Gastroesophageal sphincter (tissue), 4 donors: ENCODE measurements around the gene ERCC1. TPM values are rescaled to one million over a fixed set of nuclear protein-coding genes. Genes with fewer than 3 reads are reported as not detected.
A peak's percentile ranks its signal among the peaks of the same experiment; 100 is the strongest.

Source experiments
- ATAC-seq: fragments of 150-250 bp; one replicate; pipeline ENCODE4 v1.9.1; 2016; ENCODE audit warnings: mild to moderate bottlenecking, moderate library complexity
- H3K27ac ChIP-seq, 4 donors: fragments of 200-600 bp; sonication (generic) in 3 of 4; 1 replicate in 3 of 4; 2 replicates in 1 of 4; pipeline ENCODE4 v1.5.1; 2016 to 2019
- H3K27me3 ChIP-seq: fragments of 200-600 bp; sonication (generic); one replicate; pipeline ENCODE4 v1.5.1; 2019
- H3K36me3 ChIP-seq, 2 donors: fragments of 200-600 bp; sonication (generic); one replicate each; pipeline ENCODE4 v1.5.1; 2019; ENCODE audit warnings: control low read depth in 1 of 2
- H3K4me1 ChIP-seq, 3 donors: fragments of 200-600 bp; sonication (generic); 1 replicate in 2 of 3; 2 replicates in 1 of 3; pipeline ENCODE4 v1.5.1; 2016 to 2019; ENCODE audit warnings: control low read depth in 2 of 3
- H3K4me3 ChIP-seq, 2 donors: fragments of 200-600 bp; sonication (generic); one replicate each; pipeline ENCODE4 v1.5.1; 2019; ENCODE audit warnings: mild to moderate bottlenecking in 1 of 2, moderate library complexity in 1 of 2
- H3K9me3 ChIP-seq, 3 donors: fragments of 200-600 bp; sonication (generic); one replicate each; pipeline ENCODE4 v1.5.1; 2017 to 2019; ENCODE audit warnings: control low read depth in 2 of 3
- CTCF ChIP-seq, 4 experiments: fragments of 200-600 bp in 2 of 4; fragments of 450-650 bp in 2 of 4; sonication (generic) in 1 of 4; IDR thresholded peaks; one replicate each; pipeline ENCODE4 v1.5.1; 2017 to 2019; ENCODE audit warnings: antibody characterized with exemption in 4 of 4, mild to moderate bottlenecking in 2 of 4, moderate library complexity in 2 of 4
- EP300 ChIP-seq: sonication (generic); formaldehyde crosslinking; IDR thresholded peaks from one replicate; pipeline ENCODE4 v1.6.1; 2017; ENCODE audit warnings: antibody characterized with exemption, mild to moderate bottlenecking
- POLR2A ChIP-seq, 2 donors: fragments of 450-650 bp; IDR thresholded peaks; one replicate each; pipeline ENCODE4 v1.6.1; 2017; ENCODE audit warnings: antibody characterized with exemption in 2 of 2, mild to moderate bottlenecking in 2 of 2, moderate library complexity in 1 of 2
- POLR2AphosphoS5 ChIP-seq: sonication (generic); formaldehyde crosslinking; IDR thresholded peaks from one replicate; pipeline ENCODE4 v1.6.1; 2017; ENCODE audit warnings: antibody characterized with exemption
- WGBS, 2 donors: methylation state at CpG; one replicate each; pipeline ENCODE4 v1.1.5; 2018; ENCODE audit warnings: low coverage in 1 of 2; 5-methylcytosine and 5-hydroxymethylcytosine counted together
- total RNA-seq, 4 donors: library from RNA; depleted of rRNA; stranded (reverse); fragments of >200 nt; gene quantifications; one replicate each; pipeline ENCODE4 v1.1.0, GENCODE V29; 2016

Gene ERCC1
- total RNA-seq, 4 donors from 2014 or later: 52.7 to 84.6 (median 68.4) TPM

- Histone ChIP-seq H3K36me3 (no peaks in the 10 kb centered on the region), H3K27ac (peak overlapping the region in 2 of 4 donors; percentile 14 to 86), H3K9me3 (no peaks in the 10 kb centered on the region), H3K27me3 (no peaks in the 10 kb centered on the region), H3K4me1 (peaks cover 3 to 50% (median 17%) of the 10 kb centered on the region in 3 donors), H3K4me3 (no peak overlapping the region)
- TF ChIP-seq POLR2A (IDR thresholded peaks at IDR 0.05) (no peak), POLR2AphosphoS5 (no peak), EP300 (no peak), CTCF (IDR thresholded peaks at IDR 0.05) (no peak)
- WGBS, 2 donors: 48 to 70% methylated on average over 4 of the region's 7 CpGs
- ATAC-seq: no peak
Observed at GRCh38 chr19:45448887-45449299, 25.2 kb upstream of the ERCC1 start.

GRCh38 chr19:45448425-45448756 lies 24.7 kb upstream of the ERCC1 start:
- H3K27ac ChIP-seq: peak overlapping the region in 1 of 4 donors; percentile 86
- H3K36me3 ChIP-seq: no peaks in the 10 kb centered on the region
- no peak for TF ChIP-seq POLR2A (IDR thresholded peaks at IDR 0.05)
- no peak for TF ChIP-seq EP300
- TF ChIP-seq POLR2AphosphoS5: no peak
- no peak for TF ChIP-seq CTCF (IDR thresholded peaks at IDR 0.05)
- H3K4me1 ChIP-seq: peaks cover 3 to 54% (median 17%) of the 10 kb centered on the region in 3 donors
- H3K9me3 ChIP-seq: no peaks in the 10 kb centered on the region
- H3K27me3 ChIP-seq: no peaks in the 10 kb centered on the region
- H3K4me3 ChIP-seq: no peak overlapping the region
- 78 to 94% methylated on average over 2 to 3 of the region's 3 CpGs for WGBS, 2 donors
- ATAC-seq: no peak

- H3K27me3 ChIP-seq: no peaks in the 10 kb centered on the region
- H3K4me1 ChIP-seq: peaks cover 3 to 63% (median 21%) of the 10 kb centered on the region in 3 donors
- H3K36me3 ChIP-seq: no peaks in the 10 kb centered on the region
- 67% methylated on average over 7 of the region's 7 CpGs; no CpG with 5 or more reads in 1 of the 2 donors for WGBS, 2 donors
- H3K4me3 ChIP-seq: no peak overlapping the region
- H3K27ac ChIP-seq: peak overlapping the region in 3 of 4 donors; percentile 35 to 51 (median 37)
- no peak for ATAC-seq
- no peak for TF ChIP-seq POLR2AphosphoS5
- TF ChIP-seq EP300: no peak
- no peak for TF ChIP-seq CTCF (IDR thresholded peaks at IDR 0.05)
- no peak for TF ChIP-seq POLR2A (IDR thresholded peaks at IDR 0.05)
- no peaks in the 10 kb centered on the region for H3K9me3 ChIP-seq
Observed at GRCh38 chr19:45446944-45447343, 23.2 kb upstream of the ERCC1 start.

GRCh38 chr19:45446295-45446694 lies 22.6 kb upstream of the ERCC1 start:
- H3K4me1 ChIP-seq: peaks cover 3 to 58% (median 21%) of the 10 kb centered on the region in 3 donors
- no peaks in the 10 kb centered on the region for H3K9me3 ChIP-seq
- no peaks in the 10 kb centered on the region for H3K36me3 ChIP-seq
- H3K27me3 ChIP-seq: no peaks in the 10 kb centered on the region
- no peak for ATAC-seq
- WGBS, 2 donors: 76 to 100% methylated on average over 1 to 3 of the region's 6 CpGs
- peak overlapping the region in 3 of 4 donors; percentile 35 to 51 (median 37) for H3K27ac ChIP-seq
- H3K4me3 ChIP-seq: no peak overlapping the region
- no peak for TF ChIP-seq POLR2A (IDR thresholded peaks at IDR 0.05)
- peak in 2 of 4 experiments; percentile 4 to 29 for TF ChIP-seq CTCF (IDR thresholded peaks at IDR 0.05)
- no peak for TF ChIP-seq POLR2AphosphoS5

GRCh38 chr19:45445139-45445538 lies 21.4 kb upstream of the ERCC1 start:
- peak overlapping the region in 3 of 4 donors; percentile 87 to 99 (median 91) for H3K27ac ChIP-seq
- 94% methylated on average over 3 of the region's 4 CpGs; no CpG with 5 or more reads in 1 of the 2 donors for WGBS, 2 donors
- ATAC-seq: no peak
- no peaks in the 10 kb centered on the region for H3K27me3 ChIP-seq
- no peak overlapping the region for H3K4me3 ChIP-seq
- H3K36me3 ChIP-seq: no peaks in the 10 kb centered on the region
- H3K9me3 ChIP-seq: no peaks in the 10 kb centered on the region
- peaks cover 3 to 59% (median 21%) of the 10 kb centered on the region in 3 donors for H3K4me1 ChIP-seq
- TF ChIP-seq POLR2A (IDR thresholded peaks at IDR 0.05) (no peak), POLR2AphosphoS5 (no peak)
